ENCODE data around the gene CEP97. TPM values are rescaled to one million over a fixed set of nuclear protein-coding genes. Genes with fewer than 3 reads are reported as not detected.
"Not testable (repeated sequence)": the region's sequence is repeated elsewhere in the genome, so short reads cannot be mapped to it uniquely, and the experiment has no call there.

Gene CEP97, protein sequence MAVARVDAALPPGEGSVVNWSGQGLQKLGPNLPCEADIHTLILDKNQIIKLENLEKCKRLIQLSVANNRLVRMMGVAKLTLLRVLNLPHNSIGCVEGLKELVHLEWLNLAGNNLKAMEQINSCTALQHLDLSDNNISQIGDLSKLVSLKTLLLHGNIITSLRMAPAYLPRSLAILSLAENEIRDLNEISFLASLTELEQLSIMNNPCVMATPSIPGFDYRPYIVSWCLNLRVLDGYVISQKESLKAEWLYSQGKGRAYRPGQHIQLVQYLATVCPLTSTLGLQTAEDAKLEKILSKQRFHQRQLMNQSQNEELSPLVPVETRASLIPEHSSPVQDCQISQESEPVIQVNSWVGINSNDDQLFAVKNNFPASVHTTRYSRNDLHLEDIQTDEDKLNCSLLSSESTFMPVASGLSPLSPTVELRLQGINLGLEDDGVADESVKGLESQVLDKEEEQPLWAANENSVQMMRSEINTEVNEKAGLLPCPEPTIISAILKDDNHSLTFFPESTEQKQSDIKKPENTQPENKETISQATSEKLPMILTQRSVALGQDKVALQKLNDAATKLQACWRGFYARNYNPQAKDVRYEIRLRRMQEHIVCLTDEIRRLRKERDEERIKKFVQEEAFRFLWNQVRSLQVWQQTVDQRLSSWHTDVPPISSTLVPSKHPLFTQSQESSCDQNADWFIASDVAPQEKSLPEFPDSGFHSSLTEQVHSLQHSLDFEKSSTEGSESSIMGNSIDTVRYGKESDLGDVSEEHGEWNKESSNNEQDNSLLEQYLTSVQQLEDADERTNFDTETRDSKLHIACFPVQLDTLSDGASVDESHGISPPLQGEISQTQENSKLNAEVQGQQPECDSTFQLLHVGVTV
- 1 to 10 TPM; 6.6 to 7.8 (median 7.4) TPM for total RNA-seq
- 2.2 TPM for polyA plus RNA-seq
- long read RNA-seq, donor 1, full-length matches to known transcripts: 3 of 5 reads
- long read RNA-seq, donor 1, partial matches to known transcripts: 1 of 5 reads
- long read RNA-seq, donor 1, other reads (novel, unspliced or antisense): 1 of 5 reads
- long read RNA-seq, donor 2, full-length matches to known transcripts: 1 of 3 reads
- long read RNA-seq, donor 2, partial matches to known transcripts: 0 of 3 reads
- long read RNA-seq, donor 2, other reads (novel, unspliced or antisense): 2 of 3 reads
- long read RNA-seq, donor 3, partial matches to known transcripts: 6 of 7 reads
- long read RNA-seq, donor 3, other reads (novel, unspliced or antisense): 1 of 7 reads
- long read RNA-seq, donor 4: 0 reads

DNA sequence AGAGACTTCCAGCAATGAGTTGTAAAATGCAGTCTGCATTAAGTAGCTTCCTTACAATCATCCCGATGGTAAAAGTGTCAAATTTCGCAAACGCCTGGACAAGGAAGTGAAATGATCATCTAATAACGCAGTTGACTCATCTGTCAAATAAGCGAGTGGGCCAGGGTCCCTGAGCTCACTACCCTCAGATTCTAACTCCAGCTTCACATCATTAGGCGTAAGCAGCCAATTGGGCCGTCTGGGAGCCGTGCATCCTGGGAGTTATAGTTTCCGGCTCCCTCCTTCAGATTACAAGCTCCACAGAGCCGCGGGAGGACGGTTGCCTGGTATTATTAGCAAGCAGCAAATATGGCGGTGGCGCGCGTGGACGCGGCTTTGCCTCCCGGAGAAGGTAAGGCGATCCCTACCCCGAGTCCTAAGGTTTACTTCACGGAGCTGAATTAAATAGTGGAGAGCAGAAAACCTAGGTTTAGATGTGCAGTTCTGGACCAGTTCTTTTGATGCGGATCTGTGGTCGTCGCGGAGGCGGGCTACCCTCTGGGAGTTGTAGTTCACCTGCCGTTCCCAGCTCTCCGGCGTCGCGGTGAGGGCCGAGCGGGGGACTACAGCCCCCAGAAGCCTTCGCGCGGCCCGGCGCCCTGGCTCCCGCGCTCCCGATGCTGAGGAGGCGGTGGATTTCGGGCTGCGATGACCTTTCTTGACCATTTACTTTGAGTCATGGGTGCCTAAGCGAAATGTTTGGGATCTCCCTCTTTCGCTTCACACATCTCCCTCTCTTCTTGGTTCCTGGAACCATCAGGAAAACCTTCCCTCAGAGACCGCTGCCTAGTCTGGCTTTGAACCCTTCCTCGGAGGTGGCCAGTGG, at the start of gene CEP97:
Gene CEP97 (plus strand): TSS at position 286 of the 865 bp plus-strand sequence. CDS start 63 bp downstream, at position 349.
- WGBS: under 1% methylated on average over 49 of the region's 49 CpGs

DNA sequence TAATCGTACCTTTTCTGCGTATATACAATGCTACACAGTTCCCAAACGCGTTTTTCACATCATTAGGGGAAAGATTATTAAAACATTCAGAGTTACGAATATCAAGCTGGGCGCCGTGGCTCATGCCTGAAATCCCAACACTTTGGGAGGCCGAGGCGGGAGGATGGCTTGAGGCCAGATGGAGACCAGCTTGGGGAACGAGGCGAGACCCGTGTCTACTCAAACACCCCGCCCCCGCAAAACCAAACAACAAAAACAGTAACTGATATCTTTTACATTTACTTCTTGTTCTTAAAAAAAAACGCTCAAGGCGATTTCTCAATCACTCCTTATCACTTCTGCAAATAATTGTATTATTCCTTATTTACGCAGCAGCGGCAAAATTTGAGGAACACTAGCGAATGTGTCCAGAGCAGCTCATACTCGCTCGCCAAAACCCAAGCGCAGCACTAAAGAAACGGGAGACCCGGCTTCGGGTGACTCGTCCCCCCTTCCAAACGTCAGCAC, 48.7 kb upstream of the CEP97 start:
- H3K27ac ChIP-seq (ENCODE audit: low read length): peak overlapping the region; percentile 77
- peaks cover 3% of the 10 kb centered on the region for H3K4me1 ChIP-seq (ENCODE audit: control insufficient read depth, insufficient read depth, low read length)
- intact Hi-C loops (cut with DNase I): loop anchor here in 2 of 4 donors (10.0 kb wide), 1 partner anchor 101 kb away; the partner anchor contains the start of gene PCNP (in 2 of the 2)
- H3K27me3 ChIP-seq (ENCODE audit: control insufficient read depth, insufficient read depth): no peaks in the 10 kb centered on the region
- DNase-seq (peak; percentile 53 to 78 (median 75)), ATAC-seq (no peak)
- no peaks in the 10 kb centered on the region for H3K9me3 ChIP-seq (ENCODE audit: control insufficient read depth, low read length)
- H3K4me3 ChIP-seq (ENCODE audit: low read length): peak overlapping the region; percentile 68
- WGBS: 10% methylated on average over 27 of the region's 27 CpGs

More for the DNA sequence above, at the start of gene CEP97:
- ATAC-seq: peak; percentile 100
- peak; percentile 93 to 96 (median 95) for DNase-seq
- intact Hi-C loops (cut with DNase I): no loop called here
- H3K4me1 ChIP-seq (ENCODE audit: control insufficient read depth, insufficient read depth, low read length): no peaks in the 10 kb centered on the region
- H3K9me3 ChIP-seq (ENCODE audit: control insufficient read depth, low read length): no peaks in the 10 kb centered on the region
- H3K27ac ChIP-seq (ENCODE audit: low read length): peak within 1 kb of the TSS; percentile 60
- H3K4me3 ChIP-seq (ENCODE audit: low read length): peak within 1 kb of the TSS; percentile 99
- H3K27me3 ChIP-seq (ENCODE audit: control insufficient read depth, insufficient read depth): no peaks in the 10 kb centered on the region

DNA sequence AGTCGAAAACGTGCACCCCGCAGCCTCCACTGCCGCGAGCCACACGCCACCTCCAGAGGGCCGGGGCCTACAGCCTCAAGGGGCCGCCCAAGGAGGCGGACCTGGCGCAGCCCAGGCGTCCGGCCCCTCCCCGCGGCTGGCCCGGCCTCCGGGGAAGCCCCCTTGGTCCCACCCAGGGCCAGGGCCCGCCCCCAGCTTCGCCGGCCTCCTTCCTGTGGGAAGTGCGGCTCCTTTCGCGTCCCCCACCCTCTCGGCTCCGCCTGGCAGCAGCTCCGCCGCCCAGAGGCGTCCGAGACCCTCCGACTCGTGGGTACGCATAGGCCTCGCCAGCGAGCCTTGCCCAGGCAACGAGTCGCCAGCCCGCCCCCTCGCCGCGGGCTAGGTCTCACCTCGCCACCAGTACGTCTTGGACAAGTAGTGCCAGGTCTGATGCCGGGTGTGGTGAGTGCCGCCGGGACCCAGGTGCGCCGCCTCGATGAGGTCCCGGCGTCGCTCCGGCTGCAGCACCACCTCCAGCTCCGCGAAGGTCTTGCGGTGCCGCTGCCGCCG, 48.1 kb upstream of the CEP97 start:
- under 1% methylated on average over 57 of the region's 57 CpGs for WGBS
- H3K9me3 ChIP-seq (ENCODE audit: control insufficient read depth, low read length): no peaks in the 10 kb centered on the region
- peak overlapping the region; percentile 68 for H3K4me3 ChIP-seq (ENCODE audit: low read length)
- intact Hi-C loops (cut with DNase I): loop anchor here in 2 of 4 donors (10.0 kb wide), 1 partner anchor 101 kb away; the partner anchor contains the start of gene PCNP (in 2 of the 2)
- DNase-seq (peak; percentile 97 to 99 (median 98)), ATAC-seq (peak; percentile 97)
- peaks cover 3% of the 10 kb centered on the region for H3K4me1 ChIP-seq (ENCODE audit: control insufficient read depth, insufficient read depth, low read length)
- H3K27ac ChIP-seq (ENCODE audit: low read length): peak overlapping the region; percentile 70
- H3K27me3 ChIP-seq (ENCODE audit: control insufficient read depth, insufficient read depth): no peaks in the 10 kb centered on the region

DNA sequence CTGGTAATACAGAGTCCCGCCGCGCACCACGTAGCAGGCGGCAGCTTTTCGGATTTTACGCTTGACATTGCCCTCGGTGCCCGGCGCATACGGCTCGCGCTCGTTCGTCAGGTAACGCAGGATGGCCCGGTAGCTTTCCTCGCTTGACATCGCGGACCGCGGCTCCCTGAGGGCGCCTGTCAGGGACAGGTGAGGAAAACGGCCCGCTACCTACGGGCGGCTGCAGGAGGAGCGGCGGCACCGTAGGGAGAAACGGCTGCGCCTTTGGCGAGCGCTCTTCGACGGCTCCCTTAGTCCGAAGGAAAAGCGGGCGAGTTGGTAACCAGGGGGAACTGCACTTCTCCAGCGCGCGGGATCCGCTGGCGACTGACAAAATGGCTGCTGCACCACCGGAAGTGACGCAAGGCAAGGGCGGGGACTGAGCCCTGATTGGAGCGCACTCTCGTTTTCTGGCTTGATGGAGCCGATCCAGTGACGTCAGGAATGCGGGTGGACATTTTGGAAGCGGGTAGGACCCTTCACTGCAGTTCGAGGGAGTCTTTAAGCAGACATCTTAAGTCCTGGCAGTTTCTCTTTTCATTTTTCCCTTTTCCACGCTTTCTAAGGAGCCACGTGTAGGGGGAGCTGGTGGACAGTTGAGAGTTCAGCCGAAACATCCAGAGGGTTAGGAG, 47.5 kb upstream of the CEP97 start, which contains the start of gene ZBTB11:
Gene ZBTB11 (minus strand): TSS at position 368 of the 671 bp plus-strand sequence. CDS start 218 bp downstream, at position 150.
- intact Hi-C loops (cut with DNase I): loop anchor here in 2 of 4 donors (10.0 kb wide), 1 partner anchor 102 kb away; the partner anchor contains the start of gene PCNP (in 2 of the 2)
- Histone ChIP-seq H3K4me3 (ENCODE audit: low read length) (peak within 1 kb of the TSS; percentile 68), H3K4me1 (ENCODE audit: control insufficient read depth, insufficient read depth, low read length) (peaks cover 3% of the 10 kb centered on the region), H3K27ac (ENCODE audit: low read length) (peak within 1 kb of the TSS; percentile 70), H3K27me3 (ENCODE audit: control insufficient read depth, insufficient read depth) (no peaks in the 10 kb centered on the region), H3K9me3 (ENCODE audit: control insufficient read depth, low read length) (no peaks in the 10 kb centered on the region)
- WGBS: under 1% methylated on average over 57 of the region's 57 CpGs
- ATAC-seq: peak; percentile 95 to 96
- DNase-seq: peak; percentile 99 to 100 (median 100)

DNA sequence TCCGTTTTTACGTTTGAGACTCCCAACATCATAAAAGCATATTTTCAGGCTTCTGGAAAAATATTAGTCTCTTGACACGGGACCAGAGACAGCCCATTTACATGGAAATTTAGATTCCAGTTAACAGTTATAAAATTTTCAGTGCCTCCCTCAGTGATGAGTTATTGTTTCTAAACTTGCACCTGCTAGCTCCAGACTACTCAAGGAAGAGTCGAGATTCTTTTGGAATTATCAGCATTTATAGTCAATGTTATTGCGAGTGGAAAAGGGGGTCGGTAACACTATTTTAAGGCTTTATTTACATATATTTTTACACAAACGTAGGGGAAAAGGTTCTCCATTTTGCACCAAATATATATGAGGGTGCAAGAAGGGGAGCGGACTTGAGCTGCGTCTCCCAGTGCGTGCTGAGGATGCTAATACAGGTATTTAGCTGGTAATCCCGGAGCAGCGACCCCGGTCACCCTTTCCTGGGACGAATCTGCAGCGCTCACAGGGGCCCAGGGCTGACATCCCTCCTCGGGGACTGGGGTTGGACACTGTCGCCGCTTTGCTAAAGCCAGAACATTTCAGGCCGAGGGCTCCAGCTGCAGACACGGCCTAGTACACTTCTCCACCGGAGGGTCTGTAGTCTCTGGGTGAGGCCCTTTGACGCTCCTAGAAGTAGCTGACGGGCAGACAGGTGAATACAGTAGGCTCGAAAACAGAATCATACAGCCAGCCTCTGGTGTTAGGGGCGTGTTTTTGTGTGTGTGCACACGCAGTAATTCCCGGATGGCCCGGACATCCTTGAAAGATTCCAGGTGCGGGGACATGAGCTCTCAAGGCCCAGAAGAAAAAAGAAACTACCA, 46.8 kb upstream of the CEP97 start:
- Histone ChIP-seq H3K4me3 (ENCODE audit: low read length) (peak overlapping the region; percentile 56), H3K27ac (ENCODE audit: low read length) (peak overlapping the region; percentile 28), H3K4me1 (ENCODE audit: control insufficient read depth, insufficient read depth, low read length) (peaks cover 3% of the 10 kb centered on the region), H3K27me3 (ENCODE audit: control insufficient read depth, insufficient read depth) (no peaks in the 10 kb centered on the region), H3K9me3 (ENCODE audit: control insufficient read depth, low read length) (no peaks in the 10 kb centered on the region)
- ATAC-seq (no peak), DNase-seq (peak; percentile 31 to 69 (median 68))
- intact Hi-C loops (cut with DNase I): loop anchor here in 2 of 4 donors (10.0 kb wide), 1 partner anchor 103 kb away; the partner anchor contains the start of gene PCNP (in 2 of the 2)
- WGBS: 52% methylated on average over 29 of the region's 29 CpGs

DNA sequence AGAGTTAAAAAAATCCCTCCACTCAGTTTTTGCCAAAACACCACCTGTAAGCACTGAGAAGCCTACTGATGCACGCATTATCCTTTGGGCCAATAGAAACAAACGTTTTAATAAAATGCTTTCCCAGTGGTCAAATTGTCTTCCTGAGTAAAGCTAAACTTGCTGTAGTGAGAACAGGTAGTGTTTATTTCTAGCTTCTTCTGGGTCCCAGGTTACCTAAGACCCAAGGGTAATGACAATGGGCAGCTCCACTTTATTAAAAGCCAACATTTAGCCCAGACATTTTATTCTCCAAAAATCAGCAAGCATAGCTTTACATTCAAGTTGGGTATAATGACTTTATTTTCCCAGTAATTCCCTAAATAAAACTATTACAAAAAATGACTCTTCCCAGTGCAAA, 45.6 kb upstream of the CEP97 start:
- H3K4me3 ChIP-seq (ENCODE audit: low read length); DNase-seq; ATAC-seq; H3K27ac ChIP-seq (ENCODE audit: low read length); H3K9me3 ChIP-seq (ENCODE audit: control insufficient read depth, low read length); H3K4me1 ChIP-seq (ENCODE audit: control insufficient read depth, insufficient read depth, low read length); H3K27me3 ChIP-seq (ENCODE audit: control insufficient read depth, insufficient read depth): not testable (repeated sequence)
- 72% methylated on average over 2 of the region's 2 CpGs for WGBS
- intact Hi-C loops (cut with DNase I): loop anchor here in 2 of 4 donors (10.0 kb wide), 1 partner anchor 104 kb away; the partner anchor contains the start of gene PCNP (in 2 of the 2)

DNA sequence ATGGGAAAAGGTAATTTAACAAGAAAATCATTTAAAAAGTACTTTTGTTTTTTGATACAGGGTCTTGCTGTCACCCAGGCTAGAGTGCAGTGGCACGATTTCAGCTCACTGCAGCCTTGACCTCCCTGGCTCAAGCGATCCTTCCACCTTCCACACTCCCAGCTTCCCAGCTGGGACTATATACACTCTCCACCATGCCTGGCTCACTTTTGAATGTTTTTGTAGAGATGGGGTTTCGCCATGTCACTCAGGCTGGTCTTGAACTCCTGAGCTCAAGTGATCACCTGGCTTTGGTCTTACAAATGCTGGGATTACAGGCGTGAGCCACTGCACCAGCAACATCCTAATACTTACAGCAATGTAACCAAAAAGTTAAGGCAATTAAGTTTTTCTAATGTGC, 43.9 kb upstream of the CEP97 start:
- H3K4me1 ChIP-seq (ENCODE audit: control insufficient read depth, insufficient read depth, low read length): no peaks in the 10 kb centered on the region
- no peak for ATAC-seq
- H3K27ac ChIP-seq (ENCODE audit: low read length): no peak overlapping the region
- no peak for DNase-seq
- H3K9me3 ChIP-seq (ENCODE audit: control insufficient read depth, low read length): no peaks in the 10 kb centered on the region
- no peak overlapping the region for H3K4me3 ChIP-seq (ENCODE audit: low read length)
- H3K27me3 ChIP-seq (ENCODE audit: control insufficient read depth, insufficient read depth): no peaks in the 10 kb centered on the region
- 92% methylated on average over 4 of the region's 4 CpGs for WGBS
- intact Hi-C loops (cut with DNase I): no loop called here

DNA sequence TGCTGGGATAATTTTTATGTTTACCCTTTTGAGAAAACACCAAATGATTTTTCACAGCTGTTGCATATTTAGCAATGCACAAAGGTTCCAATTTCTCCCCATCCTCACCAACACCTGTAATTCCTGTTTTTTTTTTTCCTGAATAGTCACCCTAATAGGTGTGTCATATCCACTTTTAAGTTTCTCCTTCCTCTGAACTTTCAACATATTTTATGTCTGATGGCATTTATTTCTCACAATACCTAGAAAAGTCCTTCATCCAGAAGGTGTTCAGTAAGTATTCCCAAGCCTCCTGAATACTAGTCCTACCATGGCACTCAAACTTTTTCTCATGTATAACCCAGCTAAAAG, 39.4 kb upstream of the CEP97 start:
- ATAC-seq: no peak
- Histone ChIP-seq H3K4me3 (ENCODE audit: low read length) (peak overlapping the region; percentile 97), H3K27ac (ENCODE audit: low read length) (no peak overlapping the region), H3K27me3 (ENCODE audit: control insufficient read depth, insufficient read depth) (no peaks in the 10 kb centered on the region), H3K9me3 (ENCODE audit: control insufficient read depth, low read length) (no peaks in the 10 kb centered on the region), H3K4me1 (ENCODE audit: control insufficient read depth, insufficient read depth, low read length) (no peaks in the 10 kb centered on the region)
- DNase-seq: no peak
- intact Hi-C loops (cut with DNase I): no loop called here
